Nephron (organoid): ENCODE measurements around the gene GFOD1.
A peak's percentile ranks its signal among the peaks of the same experiment; 100 is the strongest.

Source experiments
- H3K27ac Mint-ChIP-seq, 3 experiments: 2 replicates each; pipeline ENCODE4 v1.8.0; 2020; ENCODE audit warnings: mixed read lengths in 3 of 3, mild to moderate bottlenecking in 2 of 3, moderate library complexity in 1 of 3
- H3K27me3 Mint-ChIP-seq: 2 replicates; pipeline ENCODE4 v1.8.0; 2021; ENCODE audit warnings: low read depth, mild to moderate bottlenecking, moderate library complexity, mixed read lengths
- H3K36me3 Mint-ChIP-seq: 2 replicates; pipeline ENCODE4 v1.8.0; 2020; ENCODE audit warnings: low read depth, mixed read lengths
- H3K4me1 Mint-ChIP-seq: 2 replicates; pipeline ENCODE4 v1.8.0; 2020; ENCODE audit warnings: mixed read lengths
- H3K4me3 Mint-ChIP-seq, 3 experiments: 2 replicates each; pipeline ENCODE4 v1.8.0; 2020; ENCODE audit warnings: mild to moderate bottlenecking in 3 of 3, mixed read lengths in 3 of 3, moderate library complexity in 2 of 3
- H3K9me3 Mint-ChIP-seq: 2 replicates; pipeline ENCODE4 v1.8.0; 2020; ENCODE audit warnings: mixed read lengths
- CTCF ChIP-seq, 3 experiments: fragments of 200-600 bp; sonication (generic); IDR thresholded peaks; one replicate each; pipeline ENCODE4 v1.5.0; 2021; ENCODE audit warnings: antibody characterized with exemption in 3 of 3; ENCODE audit not compliant: unreplicated experiment in 3 of 3

GFOD1 gene

GRCh38 chr6:13528777-13529343, 41.5 kb upstream of the GFOD1 start:
- TF ChIP-seq CTCF (IDR thresholded peaks at IDR 0.05; ENCODE audit: unreplicated experiment in 3 of 3): no peak
- Mint-ChIP-seq H3K27ac (no peak overlapping the region), H3K9me3 (no peaks in the 10 kb centered on the region), H3K36me3 (no peaks in the 10 kb centered on the region), H3K4me1 (peaks cover 16% of the 10 kb centered on the region), H3K4me3 (no peak overlapping the region), H3K27me3 (peaks cover 3% of the 10 kb centered on the region)

- Mint-ChIP-seq H3K27me3 (peaks cover 3% of the 10 kb centered on the region), H3K36me3 (no peaks in the 10 kb centered on the region), H3K9me3 (no peaks in the 10 kb centered on the region), H3K4me1 (peaks cover 19% of the 10 kb centered on the region), H3K4me3 (no peak overlapping the region), H3K27ac (peak overlapping the region in 2 of 3 experiments; percentile 11 to 72)
- no peak for TF ChIP-seq CTCF (IDR thresholded peaks at IDR 0.05; ENCODE audit: unreplicated experiment in 3 of 3)
Observed at GRCh38 chr6:13528232-13528631, 40.8 kb upstream of the GFOD1 start.

GRCh38 chr6:13527671-13528056, 40.3 kb upstream of the GFOD1 start:
- H3K4me1 Mint-ChIP-seq: peaks cover 21% of the 10 kb centered on the region
- no peaks in the 10 kb centered on the region for H3K9me3 Mint-ChIP-seq
- H3K27ac Mint-ChIP-seq: peak overlapping the region in 2 of 3 experiments; percentile 11 to 45
- H3K27me3 Mint-ChIP-seq: peaks cover 3% of the 10 kb centered on the region
- TF ChIP-seq CTCF (IDR thresholded peaks at IDR 0.05; ENCODE audit: unreplicated experiment in 3 of 3): no peak
- no peak overlapping the region for H3K4me3 Mint-ChIP-seq
- H3K36me3 Mint-ChIP-seq: no peaks in the 10 kb centered on the region

GRCh38 chr6:13526727-13527670, 39.6 kb upstream of the GFOD1 start:
- TF ChIP-seq CTCF (IDR thresholded peaks at IDR 0.05; ENCODE audit: unreplicated experiment in 3 of 3): no peak
- H3K4me3 Mint-ChIP-seq: no peak overlapping the region
- peaks cover 26% of the 10 kb centered on the region for H3K4me1 Mint-ChIP-seq
- H3K36me3 Mint-ChIP-seq: no peaks in the 10 kb centered on the region
- no peaks in the 10 kb centered on the region for H3K9me3 Mint-ChIP-seq
- no peak overlapping the region for H3K27ac Mint-ChIP-seq
- peaks cover under 1% of the 10 kb centered on the region for H3K27me3 Mint-ChIP-seq

- Mint-ChIP-seq H3K9me3 (no peaks in the 10 kb centered on the region), H3K4me1 (peaks cover 26% of the 10 kb centered on the region), H3K27ac (no peak overlapping the region), H3K4me3 (no peak overlapping the region), H3K27me3 (no peaks in the 10 kb centered on the region), H3K36me3 (no peaks in the 10 kb centered on the region)
- no peak for TF ChIP-seq CTCF (IDR thresholded peaks at IDR 0.05; ENCODE audit: unreplicated experiment in 3 of 3)
Observed at GRCh38 chr6:13526357-13526726, 38.9 kb upstream of the GFOD1 start.
